ENCODE measurements around the gene TMX3. TPM values are rescaled to one million over a fixed set of nuclear protein-coding genes. Genes with fewer than 3 reads are reported as not detected.

Gene TMX3, protein sequence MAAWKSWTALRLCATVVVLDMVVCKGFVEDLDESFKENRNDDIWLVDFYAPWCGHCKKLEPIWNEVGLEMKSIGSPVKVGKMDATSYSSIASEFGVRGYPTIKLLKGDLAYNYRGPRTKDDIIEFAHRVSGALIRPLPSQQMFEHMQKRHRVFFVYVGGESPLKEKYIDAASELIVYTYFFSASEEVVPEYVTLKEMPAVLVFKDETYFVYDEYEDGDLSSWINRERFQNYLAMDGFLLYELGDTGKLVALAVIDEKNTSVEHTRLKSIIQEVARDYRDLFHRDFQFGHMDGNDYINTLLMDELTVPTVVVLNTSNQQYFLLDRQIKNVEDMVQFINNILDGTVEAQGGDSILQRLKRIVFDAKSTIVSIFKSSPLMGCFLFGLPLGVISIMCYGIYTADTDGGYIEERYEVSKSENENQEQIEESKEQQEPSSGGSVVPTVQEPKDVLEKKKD
- 10 to 100 TPM; 28.0 to 32.4 (median 31.0) TPM for total RNA-seq
- long read RNA-seq, donor 1, full-length matches to known transcripts: 28 of 33 reads
- long read RNA-seq, donor 1, partial matches to known transcripts: 0 of 33 reads
- long read RNA-seq, donor 1, other reads (novel, unspliced or antisense): 5 of 33 reads
- long read RNA-seq, donor 2, full-length matches to known transcripts: 3 of 6 reads
- long read RNA-seq, donor 2, partial matches to known transcripts: 0 of 6 reads
- long read RNA-seq, donor 2, other reads (novel, unspliced or antisense): 3 of 6 reads

DNA sequence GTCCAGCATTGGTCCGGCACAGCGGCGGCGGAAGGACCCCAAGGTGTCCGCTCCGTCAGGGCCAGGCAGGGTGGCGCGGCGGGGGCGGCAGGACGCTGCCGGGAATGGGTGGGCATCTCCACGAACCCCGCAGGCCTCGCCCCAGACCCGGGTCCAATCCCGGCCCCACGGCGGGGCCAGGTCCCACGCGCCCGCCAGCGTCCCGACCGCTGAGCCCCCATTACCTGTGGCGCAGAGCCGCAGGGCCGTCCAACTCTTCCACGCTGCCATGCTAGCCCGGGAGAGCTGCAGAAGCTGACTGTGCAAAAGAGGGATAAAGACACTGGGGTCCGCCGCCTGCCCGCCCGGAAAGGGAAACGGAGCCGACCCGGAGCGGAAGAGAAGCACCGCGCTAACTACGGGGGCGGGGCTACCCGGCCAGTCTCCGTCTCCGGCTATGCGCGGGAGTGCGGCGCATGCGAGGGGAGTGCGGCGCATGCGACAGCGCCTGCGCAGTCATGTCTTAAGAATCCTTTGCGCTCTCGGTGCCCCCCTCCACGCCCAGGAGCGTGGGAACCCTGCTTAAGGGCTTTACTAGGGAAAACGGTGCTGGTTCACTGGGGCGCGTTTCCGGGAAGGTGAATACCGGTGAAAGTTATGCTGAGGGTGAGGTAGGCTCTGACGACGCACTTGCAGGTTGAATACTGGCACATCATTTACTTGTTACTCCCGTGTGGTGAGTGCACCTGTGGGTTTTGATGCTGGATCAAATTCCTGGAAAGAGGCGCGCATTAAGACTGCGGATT is at the start of gene TMX3:
Gene TMX3, minus strand, starts transcription at position 397 of the 785 bp plus-strand sequence. Its CDS starts 127 bp downstream, at position 270.
- DNase-seq: peak; percentile 93 to 95 (median 93)

DNA sequence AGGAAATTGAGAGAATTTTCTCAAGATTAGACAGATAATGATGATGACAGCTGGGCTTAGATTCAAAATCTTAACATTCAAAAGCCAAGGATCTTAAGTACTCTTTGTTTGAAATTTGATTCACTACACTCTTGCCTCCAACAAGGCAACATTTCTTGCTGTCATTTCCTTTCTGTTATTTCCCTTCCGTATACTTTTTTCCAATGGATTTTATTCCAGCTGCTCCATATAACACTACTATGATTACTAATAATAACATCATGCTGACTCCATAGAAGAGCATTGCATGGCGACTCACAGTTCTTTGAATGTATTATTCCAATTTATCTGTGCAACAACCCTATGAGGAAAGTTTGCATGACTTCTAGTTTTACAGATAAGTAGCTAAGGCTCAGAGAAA is 49.1 kb upstream of the TMX3 start:
- intact Hi-C loops (cut with DNase I, micrococcal nuclease): no loop called here
- H3K4me1 ChIP-seq (ENCODE audit: low read depth): no peaks in the 10 kb centered on the region
- H3K36me3 ChIP-seq (ENCODE audit: low read depth): no peaks in the 10 kb centered on the region
- TF ChIP-seq, protein P1, sequence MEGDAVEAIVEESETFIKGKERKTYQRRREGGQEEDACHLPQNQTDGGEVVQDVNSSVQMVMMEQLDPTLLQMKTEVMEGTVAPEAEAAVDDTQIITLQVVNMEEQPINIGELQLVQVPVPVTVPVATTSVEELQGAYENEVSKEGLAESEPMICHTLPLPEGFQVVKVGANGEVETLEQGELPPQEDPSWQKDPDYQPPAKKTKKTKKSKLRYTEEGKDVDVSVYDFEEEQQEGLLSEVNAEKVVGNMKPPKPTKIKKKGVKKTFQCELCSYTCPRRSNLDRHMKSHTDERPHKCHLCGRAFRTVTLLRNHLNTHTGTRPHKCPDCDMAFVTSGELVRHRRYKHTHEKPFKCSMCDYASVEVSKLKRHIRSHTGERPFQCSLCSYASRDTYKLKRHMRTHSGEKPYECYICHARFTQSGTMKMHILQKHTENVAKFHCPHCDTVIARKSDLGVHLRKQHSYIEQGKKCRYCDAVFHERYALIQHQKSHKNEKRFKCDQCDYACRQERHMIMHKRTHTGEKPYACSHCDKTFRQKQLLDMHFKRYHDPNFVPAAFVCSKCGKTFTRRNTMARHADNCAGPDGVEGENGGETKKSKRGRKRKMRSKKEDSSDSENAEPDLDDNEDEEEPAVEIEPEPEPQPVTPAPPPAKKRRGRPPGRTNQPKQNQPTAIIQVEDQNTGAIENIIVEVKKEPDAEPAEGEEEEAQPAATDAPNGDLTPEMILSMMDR (IDR thresholded peaks at IDR 0.05): no peak
- DNase-seq (no peak), ATAC-seq (no peak)
- H3K9me3 ChIP-seq: no peaks in the 10 kb centered on the region
- no peak overlapping the region for H3K4me3 ChIP-seq

More for the DNA sequence above, at the start of gene TMX3:
- TF ChIP-seq, protein P1 (IDR thresholded peaks at IDR 0.05): no peak
- intact Hi-C loops (cut with DNase I, micrococcal nuclease): no loop called here
- peak; percentile 100 for ATAC-seq
- Histone ChIP-seq H3K4me1 (ENCODE audit: low read depth) (peaks cover 18% of the 10 kb centered on the region), H3K4me3 (peak within 1 kb of the TSS; percentile 97), H3K9me3 (no peaks in the 10 kb centered on the region), H3K36me3 (ENCODE audit: low read depth) (no peaks in the 10 kb centered on the region)

DNA sequence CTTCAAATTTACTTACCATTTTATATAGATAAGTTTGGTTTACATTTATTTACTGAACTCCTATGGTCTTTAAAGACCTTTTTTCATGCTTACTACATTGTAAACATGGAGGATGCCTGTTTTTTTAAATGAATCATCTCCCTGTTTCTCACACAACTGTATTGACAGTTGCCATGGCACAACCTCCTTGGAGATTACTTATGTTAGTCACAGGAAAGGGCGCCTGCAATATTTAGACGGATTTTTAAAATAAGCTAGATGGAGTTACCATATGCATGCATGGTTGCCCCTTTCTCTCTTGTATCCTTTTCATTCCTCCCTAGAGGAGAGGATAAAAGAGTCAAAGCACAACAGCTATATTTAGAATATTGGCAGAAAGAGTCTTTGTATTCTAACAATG is 48.2 kb upstream of the TMX3 start:
- ATAC-seq (no peak), DNase-seq (no peak)
- intact Hi-C loops (cut with DNase I, micrococcal nuclease): no loop called here
- no peak overlapping the region for H3K4me3 ChIP-seq
- no peaks in the 10 kb centered on the region for H3K36me3 ChIP-seq (ENCODE audit: low read depth)
- no peaks in the 10 kb centered on the region for H3K4me1 ChIP-seq (ENCODE audit: low read depth)
- no peaks in the 10 kb centered on the region for H3K9me3 ChIP-seq
- TF ChIP-seq, protein P1 (IDR thresholded peaks at IDR 0.05): no peak

DNA sequence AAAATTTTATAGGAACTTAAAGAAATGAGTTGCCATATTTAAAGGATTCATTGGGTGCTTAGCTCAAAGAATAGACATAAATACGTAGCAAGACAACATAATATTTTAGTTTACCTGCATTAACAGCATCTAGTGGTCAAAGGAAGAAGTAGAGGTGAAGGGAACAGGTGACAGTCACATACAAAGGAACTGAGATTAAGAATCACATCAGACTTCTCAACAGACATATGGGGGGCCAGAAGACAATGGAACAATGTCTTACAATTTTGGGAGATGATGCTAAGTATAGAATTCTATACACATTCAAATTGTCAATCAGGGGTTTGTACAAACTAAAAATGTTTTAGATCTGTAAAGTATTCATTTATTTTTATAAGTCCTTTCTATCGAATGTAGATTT is 44.4 kb upstream of the TMX3 start:
- intact Hi-C loops (cut with DNase I, micrococcal nuclease): no loop called here
- DNase-seq: no peak
- H3K4me1 ChIP-seq (ENCODE audit: low read depth): no peaks in the 10 kb centered on the region
- no peak overlapping the region for H3K4me3 ChIP-seq
- no peak for ATAC-seq
- no peaks in the 10 kb centered on the region for H3K36me3 ChIP-seq (ENCODE audit: low read depth)
- TF ChIP-seq, protein P1 (IDR thresholded peaks at IDR 0.05): no peak
- H3K9me3 ChIP-seq: no peaks in the 10 kb centered on the region

DNA sequence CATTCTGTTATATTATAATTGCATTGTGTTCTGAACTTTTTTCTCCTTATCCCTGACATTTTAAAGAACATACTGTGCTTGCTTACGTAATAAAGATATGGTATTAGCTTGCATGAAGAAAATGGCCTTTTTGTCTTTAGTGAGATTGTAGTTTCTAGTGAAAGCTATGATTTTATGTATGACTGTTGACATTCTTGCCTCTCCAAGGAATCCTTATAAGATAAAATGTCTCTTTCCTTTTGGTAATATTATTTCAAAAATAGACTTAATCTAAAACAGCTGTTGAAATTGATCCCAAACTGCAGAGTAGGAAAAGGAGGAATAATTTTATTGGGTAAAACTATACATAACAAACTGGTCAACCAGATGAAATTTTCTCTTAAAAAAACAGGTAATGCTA is 42.2 kb upstream of the TMX3 start:
- ATAC-seq: no peak
- TF ChIP-seq, protein P1 (IDR thresholded peaks at IDR 0.05): no peak

More for the DNA sequence above, 42.2 kb upstream of the TMX3 start:
- Histone ChIP-seq H3K36me3 (ENCODE audit: low read depth) (no peaks in the 10 kb centered on the region), H3K9me3 (no peaks in the 10 kb centered on the region), H3K4me3 (no peak overlapping the region), H3K4me1 (ENCODE audit: low read depth) (no peaks in the 10 kb centered on the region)
- intact Hi-C loops (cut with DNase I, micrococcal nuclease): no loop called here
- no peak for DNase-seq

All from mucosa of descending colon (tissue), 3 donors.